SH-SY5Y (cell line): Measurements from ENCODE around the gene TAAR1.

Source experiments
- GATA2 ChIP-seq: IDR thresholded peaks from 2 replicates; pipeline ENCODE4 v1.6.1; 2011; ENCODE audit warnings: mild to moderate bottlenecking, low read depth, low read length
- GATA3 ChIP-seq: IDR thresholded peaks from 2 replicates; pipeline ENCODE4 v1.6.1; 2011; ENCODE audit warnings: low read depth, mild to moderate bottlenecking, low read length, moderate library complexity

TAAR1 gene

GRCh38 chr6:132659082-132659481 is at the start of gene TAAR1:
Gene TAAR1 (minus strand): TSS chr6:132659182. CDS start chr6:132646003, 13,179 bp downstream.
- TF ChIP-seq GATA3 (no peak), GATA2 (no peak)

- TF ChIP-seq GATA3 (no peak), GATA2 (no peak)
These were observed 49.8 kb upstream of the TAAR1 start for GRCh38 chr6:132708771-132709170.

GRCh38 chr6:132708002-132708401 is 49.0 kb upstream of the TAAR1 start:
- TF ChIP-seq GATA2, result no peak
- no peak for TF ChIP-seq GATA3

- TF ChIP-seq GATA3 (no peak), GATA2 (no peak)
These were observed 45.0 kb upstream of the TAAR1 start for GRCh38 chr6:132703936-132704335.

- TF ChIP-seq GATA3, result no peak
- no peak for TF ChIP-seq GATA2
These were observed 39.6 kb upstream of the TAAR1 start for GRCh38 chr6:132698608-132699007.

GRCh38 chr6:132695773-132696172 is 36.8 kb upstream of the TAAR1 start:
- TF ChIP-seq GATA3, result no peak
- TF ChIP-seq GATA2, result no peak

GRCh38 chr6:132693478-132693877 is 34.5 kb upstream of the TAAR1 start:
- no peak for TF ChIP-seq GATA2
- TF ChIP-seq GATA3, result no peak

- TF ChIP-seq GATA3 (no peak), GATA2 (no peak)
These were observed 31.7 kb upstream of the TAAR1 start for GRCh38 chr6:132690678-132691077.

GRCh38 chr6:132687306-132687705 is 28.3 kb upstream of the TAAR1 start:
- TF ChIP-seq GATA3 (no peak), GATA2 (no peak)

- TF ChIP-seq GATA2, result no peak
- TF ChIP-seq GATA3, result no peak
These were observed 27.5 kb upstream of the TAAR1 start for GRCh38 chr6:132686531-132686930.

GRCh38 chr6:132685009-132685408 is 26.0 kb upstream of the TAAR1 start:
- TF ChIP-seq GATA2 (no peak), GATA3 (no peak)

- no peak for TF ChIP-seq GATA2
- TF ChIP-seq GATA3, result no peak
These were observed 25.3 kb upstream of the TAAR1 start for GRCh38 chr6:132684272-132684671.

- TF ChIP-seq GATA3, result no peak
- no peak for TF ChIP-seq GATA2
These were observed 24.6 kb upstream of the TAAR1 start for GRCh38 chr6:132683543-132683942.

GRCh38 chr6:132675749-132676148 is 16.8 kb upstream of the TAAR1 start:
- TF ChIP-seq GATA2, result no peak
- no peak for TF ChIP-seq GATA3

- TF ChIP-seq GATA2 (no peak), GATA3 (no peak)
These were observed 16.0 kb upstream of the TAAR1 start for GRCh38 chr6:132675002-132675401.

- TF ChIP-seq GATA3, result no peak
- TF ChIP-seq GATA2, result no peak
These were observed 14.6 kb upstream of the TAAR1 start for GRCh38 chr6:132673376-132674094.

GRCh38 chr6:132671295-132671694 is 12.3 kb upstream of the TAAR1 start:
- TF ChIP-seq GATA3 (no peak), GATA2 (no peak)

- no peak for TF ChIP-seq GATA2
- TF ChIP-seq GATA3, result no peak
These were observed 10.8 kb upstream of the TAAR1 start for GRCh38 chr6:132669690-132670291.
